ENCODE results near the gene BBS7.

The BBS7 gene

DNA sequence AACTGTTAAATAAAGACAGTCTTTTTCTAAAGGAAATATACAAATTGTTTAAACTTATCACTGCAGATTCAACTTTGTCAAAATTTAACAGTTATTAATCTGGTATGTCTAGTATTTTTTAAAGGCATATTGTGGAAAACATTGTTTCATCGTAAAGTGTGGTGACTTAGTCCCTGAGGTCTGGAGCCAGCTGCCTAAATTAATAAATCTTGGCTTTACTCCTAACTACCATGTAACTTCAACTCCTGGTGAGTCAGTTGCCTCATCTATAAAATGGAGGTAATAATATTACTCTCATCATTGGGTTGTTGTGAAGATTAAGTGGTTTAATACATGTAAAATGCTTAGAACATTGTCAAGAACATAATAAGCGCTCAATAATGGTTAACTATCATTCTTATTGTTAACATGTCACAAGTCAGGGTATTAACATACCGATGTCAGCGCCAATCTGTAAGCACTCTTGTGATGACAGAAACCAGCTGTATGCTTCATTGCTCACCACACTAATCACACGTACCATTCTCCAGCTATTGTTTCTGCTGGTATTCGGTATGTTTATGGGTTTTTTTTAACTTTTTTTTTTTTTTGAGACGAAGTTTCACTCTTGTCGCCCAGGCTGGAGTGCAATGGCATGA, 91.2 kb downstream of the BBS7 start:
- Histone ChIP-seq H3K4me3 (replicated peaks; ENCODE audit: insufficient read depth, low read length) (no peak overlapping the region), H3K27ac (replicated peaks) (no peak overlapping the region), H3K27me3 (ENCODE audit: insufficient read depth, poor library complexity, severe bottlenecking) (no peaks in the 10 kb centered on the region)
- DNase-seq (ENCODE audit: low read depth in 1 of 2, low spot score in 1 of 2), result no peak
- TF ChIP-seq SPI1 (IDR thresholded peaks at IDR 0.05; ENCODE audit: borderline replicate concordance, low read depth) (no peak), POLR2AphosphoS5 (IDR thresholded peaks at IDR 0.05; ENCODE audit: low read depth) (no peak), GABPA (IDR thresholded peaks at IDR 0.05; ENCODE audit: low read depth) (no peak)
- TF ChIP-seq, protein P1, sequence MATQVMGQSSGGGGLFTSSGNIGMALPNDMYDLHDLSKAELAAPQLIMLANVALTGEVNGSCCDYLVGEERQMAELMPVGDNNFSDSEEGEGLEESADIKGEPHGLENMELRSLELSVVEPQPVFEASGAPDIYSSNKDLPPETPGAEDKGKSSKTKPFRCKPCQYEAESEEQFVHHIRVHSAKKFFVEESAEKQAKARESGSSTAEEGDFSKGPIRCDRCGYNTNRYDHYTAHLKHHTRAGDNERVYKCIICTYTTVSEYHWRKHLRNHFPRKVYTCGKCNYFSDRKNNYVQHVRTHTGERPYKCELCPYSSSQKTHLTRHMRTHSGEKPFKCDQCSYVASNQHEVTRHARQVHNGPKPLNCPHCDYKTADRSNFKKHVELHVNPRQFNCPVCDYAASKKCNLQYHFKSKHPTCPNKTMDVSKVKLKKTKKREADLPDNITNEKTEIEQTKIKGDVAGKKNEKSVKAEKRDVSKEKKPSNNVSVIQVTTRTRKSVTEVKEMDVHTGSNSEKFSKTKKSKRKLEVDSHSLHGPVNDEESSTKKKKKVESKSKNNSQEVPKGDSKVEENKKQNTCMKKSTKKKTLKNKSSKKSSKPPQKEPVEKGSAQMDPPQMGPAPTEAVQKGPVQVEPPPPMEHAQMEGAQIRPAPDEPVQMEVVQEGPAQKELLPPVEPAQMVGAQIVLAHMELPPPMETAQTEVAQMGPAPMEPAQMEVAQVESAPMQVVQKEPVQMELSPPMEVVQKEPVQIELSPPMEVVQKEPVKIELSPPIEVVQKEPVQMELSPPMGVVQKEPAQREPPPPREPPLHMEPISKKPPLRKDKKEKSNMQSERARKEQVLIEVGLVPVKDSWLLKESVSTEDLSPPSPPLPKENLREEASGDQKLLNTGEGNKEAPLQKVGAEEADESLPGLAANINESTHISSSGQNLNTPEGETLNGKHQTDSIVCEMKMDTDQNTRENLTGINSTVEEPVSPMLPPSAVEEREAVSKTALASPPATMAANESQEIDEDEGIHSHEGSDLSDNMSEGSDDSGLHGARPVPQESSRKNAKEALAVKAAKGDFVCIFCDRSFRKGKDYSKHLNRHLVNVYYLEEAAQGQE (IDR thresholded peaks at IDR 0.05; ENCODE audit: insufficient replicate concordance, low read depth), result no peak
- TF ChIP-seq, protein P2, sequence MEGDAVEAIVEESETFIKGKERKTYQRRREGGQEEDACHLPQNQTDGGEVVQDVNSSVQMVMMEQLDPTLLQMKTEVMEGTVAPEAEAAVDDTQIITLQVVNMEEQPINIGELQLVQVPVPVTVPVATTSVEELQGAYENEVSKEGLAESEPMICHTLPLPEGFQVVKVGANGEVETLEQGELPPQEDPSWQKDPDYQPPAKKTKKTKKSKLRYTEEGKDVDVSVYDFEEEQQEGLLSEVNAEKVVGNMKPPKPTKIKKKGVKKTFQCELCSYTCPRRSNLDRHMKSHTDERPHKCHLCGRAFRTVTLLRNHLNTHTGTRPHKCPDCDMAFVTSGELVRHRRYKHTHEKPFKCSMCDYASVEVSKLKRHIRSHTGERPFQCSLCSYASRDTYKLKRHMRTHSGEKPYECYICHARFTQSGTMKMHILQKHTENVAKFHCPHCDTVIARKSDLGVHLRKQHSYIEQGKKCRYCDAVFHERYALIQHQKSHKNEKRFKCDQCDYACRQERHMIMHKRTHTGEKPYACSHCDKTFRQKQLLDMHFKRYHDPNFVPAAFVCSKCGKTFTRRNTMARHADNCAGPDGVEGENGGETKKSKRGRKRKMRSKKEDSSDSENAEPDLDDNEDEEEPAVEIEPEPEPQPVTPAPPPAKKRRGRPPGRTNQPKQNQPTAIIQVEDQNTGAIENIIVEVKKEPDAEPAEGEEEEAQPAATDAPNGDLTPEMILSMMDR (IDR thresholded peaks at IDR 0.05; ENCODE audit: insufficient read depth, low read length), result no peak

DNA sequence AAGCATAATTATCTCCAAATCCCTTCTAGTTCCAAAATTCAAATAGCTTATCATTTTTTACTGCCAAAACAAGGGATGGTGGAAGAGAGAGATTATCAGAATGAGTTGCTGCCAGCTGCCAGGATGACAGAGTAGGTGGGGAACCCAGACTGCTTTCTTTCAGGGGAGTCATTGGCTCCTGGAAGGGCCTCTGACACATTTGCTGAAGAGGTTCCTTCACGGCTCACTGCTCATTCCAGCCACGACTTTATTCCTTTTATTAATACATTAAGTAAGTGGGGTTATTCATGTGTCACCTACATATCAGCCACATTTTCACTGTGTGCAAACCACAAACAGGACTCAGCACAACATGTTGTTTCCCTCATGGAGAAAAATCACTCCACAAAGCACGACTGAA, 92.6 kb downstream of the BBS7 start:
- Histone ChIP-seq H3K4me3 (replicated peaks; ENCODE audit: insufficient read depth, low read length) (no peak overlapping the region), H3K27me3 (ENCODE audit: insufficient read depth, poor library complexity, severe bottlenecking) (no peaks in the 10 kb centered on the region), H3K27ac (replicated peaks) (no peak overlapping the region)
- TF ChIP-seq POLR2AphosphoS5 (IDR thresholded peaks at IDR 0.05; ENCODE audit: low read depth) (no peak), GABPA (IDR thresholded peaks at IDR 0.05; ENCODE audit: low read depth) (no peak), SPI1 (IDR thresholded peaks at IDR 0.05; ENCODE audit: borderline replicate concordance, low read depth) (no peak)
- TF ChIP-seq, protein P2 (IDR thresholded peaks at IDR 0.05; ENCODE audit: insufficient read depth, low read length), result no peak
- TF ChIP-seq, protein P1 (IDR thresholded peaks at IDR 0.05; ENCODE audit: insufficient replicate concordance, low read depth), result no peak
- no peak for DNase-seq (ENCODE audit: low read depth in 1 of 2, low spot score in 1 of 2)

DNA sequence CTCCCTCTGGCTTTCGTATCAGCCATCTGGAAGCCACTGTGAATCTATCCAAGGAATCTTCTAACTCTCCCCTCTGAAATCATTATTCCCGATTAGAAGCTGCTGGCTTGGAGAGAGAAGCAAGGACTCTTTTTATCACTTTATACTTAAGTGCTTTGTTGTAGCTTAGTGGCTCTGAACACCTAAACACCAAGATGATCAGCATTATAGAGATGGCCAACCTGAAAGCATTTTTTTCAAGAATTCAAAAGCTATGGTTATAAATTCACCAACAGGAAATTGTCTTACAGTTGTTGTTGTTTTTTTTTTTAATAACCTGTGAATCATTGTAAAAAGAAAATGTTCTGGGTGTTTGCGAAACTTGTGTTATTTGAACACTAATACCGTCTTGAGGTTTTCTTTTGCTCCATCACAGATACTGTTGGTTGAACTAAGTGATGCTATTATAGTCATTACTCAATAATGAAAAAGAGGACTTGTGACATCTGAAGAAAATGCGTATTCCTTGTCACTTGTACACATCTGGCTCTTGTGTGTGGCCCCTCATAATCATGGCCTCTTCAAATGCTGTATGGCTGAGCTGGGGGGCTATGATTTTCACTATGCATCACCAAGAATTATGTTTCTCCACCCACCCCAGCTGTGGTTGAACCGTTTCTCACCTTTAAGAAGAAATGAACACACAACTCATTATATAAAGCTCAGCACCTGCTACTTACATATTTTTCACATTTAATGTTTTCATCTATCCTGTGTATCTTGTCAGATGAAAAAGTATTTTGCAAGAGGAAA, 93.5 kb downstream of the BBS7 start:
- no peak for DNase-seq (ENCODE audit: low read depth in 1 of 2, low spot score in 1 of 2)
- H3K4me3 ChIP-seq (replicated peaks; ENCODE audit: insufficient read depth, low read length), result no peak overlapping the region
- H3K27me3 ChIP-seq (ENCODE audit: insufficient read depth, poor library complexity, severe bottlenecking), result no peaks in the 10 kb centered on the region
- H3K27ac ChIP-seq (replicated peaks), result no peak overlapping the region
- TF ChIP-seq POLR2AphosphoS5 (IDR thresholded peaks at IDR 0.05; ENCODE audit: low read depth), result no peak
- TF ChIP-seq, protein P1 (IDR thresholded peaks at IDR 0.05; ENCODE audit: insufficient replicate concordance, low read depth), result no peak
- TF ChIP-seq, protein P2 (IDR thresholded peaks at IDR 0.05; ENCODE audit: insufficient read depth, low read length), result no peak
- TF ChIP-seq SPI1 (IDR thresholded peaks at IDR 0.05; ENCODE audit: borderline replicate concordance, low read depth), result no peak
- no peak for TF ChIP-seq GABPA (IDR thresholded peaks at IDR 0.05; ENCODE audit: low read depth)
